Loucy (cell line): ENCODE data around the gene LTBP1.

Experiments used
- H2AFZ ChIP-seq: fragments of 200-600 bp; sonication (generic); 2 replicates; pipeline ENCODE4 v1.6.0; 2016; ENCODE audit warnings: antibody characterized with exemption, mild to moderate bottlenecking, low read length, moderate library complexity
- H3F3A ChIP-seq: fragments of 200-600 bp; 2 replicates; pipeline ENCODE4 v1.6.0; 2016; ENCODE audit warnings: antibody characterized with exemption, low read depth, mild to moderate bottlenecking
- H3K27me3 ChIP-seq: fragments of 200-600 bp; sonication (generic); 2 replicates; pipeline ENCODE4 v1.6.1; 2014; ENCODE audit warnings: low read length, mild to moderate bottlenecking; ENCODE audit not compliant: insufficient read depth, poor library complexity, severe bottlenecking
- H3K36me3 ChIP-seq: fragments of 200-600 bp; sonication (generic); 2 replicates; pipeline ENCODE4 v1.6.1; 2016; ENCODE audit warnings: low read length; ENCODE audit not compliant: insufficient read depth
- H3K4me1 ChIP-seq: fragments of 200-600 bp; sonication (generic); 2 replicates; pipeline ENCODE4 v1.5.1; 2014; ENCODE audit warnings: low read length, mild to moderate bottlenecking; ENCODE audit not compliant: insufficient read depth, poor library complexity, severe bottlenecking
- H3K4me2 ChIP-seq: fragments of 200-600 bp; sonication (generic); 2 replicates; pipeline ENCODE4 v1.6.0; 2014; ENCODE audit warnings: antibody characterized with exemption, low read length, low read depth, mild to moderate bottlenecking; ENCODE audit not compliant: poor library complexity, severe bottlenecking
- H3K4me3 ChIP-seq: fragments of 200-600 bp; sonication (generic); 2 replicates; pipeline ENCODE4 v1.5.1; 2014; ENCODE audit warnings: low read length, mild to moderate bottlenecking, mixed read lengths; ENCODE audit not compliant: poor library complexity, severe bottlenecking
- H3K79me2 ChIP-seq: fragments of 200-600 bp; sonication (generic); 2 replicates; pipeline ENCODE4 v1.6.1; 2014; ENCODE audit warnings: low read length; ENCODE audit not compliant: insufficient read depth
- H3K9ac ChIP-seq: fragments of 200-600 bp; sonication (generic); 2 replicates; pipeline ENCODE4 v1.6.0; 2014; ENCODE audit warnings: mild to moderate bottlenecking, low read depth, low read length, moderate library complexity; ENCODE audit not compliant: poor library complexity, severe bottlenecking
- H3K9me2 ChIP-seq: fragments of 200-600 bp; sonication (generic); replicated peaks from 2 replicates; pipeline ENCODE4 v1.6.1; 2016; ENCODE audit warnings: low read depth, low read length, mixed read lengths
- H3K9me3 ChIP-seq: fragments of 200-600 bp; sonication (generic); 2 replicates; pipeline ENCODE4 v1.6.1; 2014; ENCODE audit warnings: mild to moderate bottlenecking, antibody characterized with exemption, low read length, low read depth; ENCODE audit not compliant: insufficient read depth
- H4K20me1 ChIP-seq: fragments of 200-600 bp; sonication (generic); 2 replicates; pipeline ENCODE4 v1.6.0; 2014; ENCODE audit warnings: antibody characterized with exemption, low read length, mild to moderate bottlenecking; ENCODE audit not compliant: insufficient read depth, poor library complexity, severe bottlenecking
- EZH2phosphoT487 ChIP-seq: fragments of 200-600 bp; IDR thresholded peaks from 2 replicates; pipeline ENCODE4 v1.6.1; 2018; ENCODE audit warnings: antibody characterized with exemption, mild to moderate bottlenecking, moderate library complexity, borderline replicate concordance
- TF ChIP-seq, protein P1 (sequence below): fragments of 200-600 bp; sonication (generic); conservative IDR thresholded peaks from 2 replicates; pipeline ENCODE4 v1.5.1; 2014; ENCODE audit warnings: mild to moderate bottlenecking, antibody characterized with exemption, low read length

The LTBP1 gene

DNA sequence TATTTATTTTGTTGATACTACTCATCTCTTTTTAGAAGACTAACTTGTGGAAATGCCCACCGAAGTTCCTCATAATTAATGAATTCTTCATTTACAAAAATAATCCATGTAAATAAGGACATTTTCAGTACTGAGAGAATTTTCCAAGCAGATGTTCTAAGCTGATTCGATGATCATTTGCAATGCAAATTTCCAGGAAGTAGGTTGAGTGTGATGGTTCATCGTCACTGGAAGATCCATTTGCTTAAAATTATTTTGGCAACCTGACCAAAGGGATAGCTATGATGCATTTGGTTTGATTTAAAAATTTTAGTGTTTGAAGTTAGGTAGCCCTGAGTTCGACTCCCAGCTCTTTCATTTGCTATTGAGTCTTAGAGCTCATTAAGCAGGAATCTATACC, 272.4 kb downstream of the LTBP1 start:
- no peaks in the 10 kb centered on the region for H4K20me1 ChIP-seq
- H3K4me1 ChIP-seq = peaks cover 71% of the 10 kb centered on the region
- H3K9me3 ChIP-seq = no peaks in the 10 kb centered on the region
- no peak for TF ChIP-seq EZH2phosphoT487
- TF ChIP-seq, protein P1, sequence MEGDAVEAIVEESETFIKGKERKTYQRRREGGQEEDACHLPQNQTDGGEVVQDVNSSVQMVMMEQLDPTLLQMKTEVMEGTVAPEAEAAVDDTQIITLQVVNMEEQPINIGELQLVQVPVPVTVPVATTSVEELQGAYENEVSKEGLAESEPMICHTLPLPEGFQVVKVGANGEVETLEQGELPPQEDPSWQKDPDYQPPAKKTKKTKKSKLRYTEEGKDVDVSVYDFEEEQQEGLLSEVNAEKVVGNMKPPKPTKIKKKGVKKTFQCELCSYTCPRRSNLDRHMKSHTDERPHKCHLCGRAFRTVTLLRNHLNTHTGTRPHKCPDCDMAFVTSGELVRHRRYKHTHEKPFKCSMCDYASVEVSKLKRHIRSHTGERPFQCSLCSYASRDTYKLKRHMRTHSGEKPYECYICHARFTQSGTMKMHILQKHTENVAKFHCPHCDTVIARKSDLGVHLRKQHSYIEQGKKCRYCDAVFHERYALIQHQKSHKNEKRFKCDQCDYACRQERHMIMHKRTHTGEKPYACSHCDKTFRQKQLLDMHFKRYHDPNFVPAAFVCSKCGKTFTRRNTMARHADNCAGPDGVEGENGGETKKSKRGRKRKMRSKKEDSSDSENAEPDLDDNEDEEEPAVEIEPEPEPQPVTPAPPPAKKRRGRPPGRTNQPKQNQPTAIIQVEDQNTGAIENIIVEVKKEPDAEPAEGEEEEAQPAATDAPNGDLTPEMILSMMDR = no peak
- H3K79me2 ChIP-seq = no peaks in the 10 kb centered on the region
- H3K36me3 ChIP-seq = no peaks in the 10 kb centered on the region
- no peak overlapping the region for H3K4me3 ChIP-seq
- no peak overlapping the region for H3K4me2 ChIP-seq
- no peak overlapping the region for H3K9ac ChIP-seq
- no peaks in the 10 kb centered on the region for H3K9me2 ChIP-seq
- H3F3A ChIP-seq = 0 out of 2 replicates have a peak, but pooled peaks cover 3% of the 10 kb centered on the region
- H2AFZ ChIP-seq = no peak overlapping the region
- no peaks in the 10 kb centered on the region for H3K27me3 ChIP-seq

DNA sequence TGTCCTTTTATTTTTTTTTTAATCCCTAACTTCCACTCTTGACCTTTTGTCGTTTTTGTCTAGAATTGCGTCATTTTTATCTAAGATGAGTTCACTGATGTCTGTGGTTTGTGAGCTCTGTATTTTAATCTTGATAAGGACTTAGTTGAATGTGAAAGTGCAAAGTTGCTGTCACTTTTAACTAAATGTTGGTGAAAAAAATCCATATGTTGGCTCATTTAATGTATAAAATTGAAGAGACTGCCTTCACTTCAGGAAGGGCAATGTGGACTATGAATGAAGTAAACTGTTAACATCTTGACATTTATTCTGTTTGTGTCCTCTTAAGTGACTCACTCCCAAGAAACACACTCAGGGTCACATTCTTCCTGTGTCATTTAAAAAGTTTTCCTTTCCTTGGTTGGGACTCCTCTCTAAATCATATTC, 273.1 kb downstream of the LTBP1 start:
- Histone ChIP-seq H4K20me1 (no peaks in the 10 kb centered on the region), H3K9ac (peak overlapping the region; percentile 26), H3K4me1 (peaks cover 63% of the 10 kb centered on the region), H2AFZ (no peak overlapping the region), H3F3A (0 out of 2 replicates have a peak, but pooled peaks cover 2% of the 10 kb centered on the region), H3K4me2 (peak overlapping the region; percentile 33), H3K4me3 (no peak overlapping the region), H3K79me2 (no peaks in the 10 kb centered on the region), H3K36me3 (no peaks in the 10 kb centered on the region), H3K9me2 (no peaks in the 10 kb centered on the region), H3K9me3 (no peaks in the 10 kb centered on the region), H3K27me3 (no peaks in the 10 kb centered on the region)
- TF ChIP-seq, protein P1 = no peak
- no peak for TF ChIP-seq EZH2phosphoT487

DNA sequence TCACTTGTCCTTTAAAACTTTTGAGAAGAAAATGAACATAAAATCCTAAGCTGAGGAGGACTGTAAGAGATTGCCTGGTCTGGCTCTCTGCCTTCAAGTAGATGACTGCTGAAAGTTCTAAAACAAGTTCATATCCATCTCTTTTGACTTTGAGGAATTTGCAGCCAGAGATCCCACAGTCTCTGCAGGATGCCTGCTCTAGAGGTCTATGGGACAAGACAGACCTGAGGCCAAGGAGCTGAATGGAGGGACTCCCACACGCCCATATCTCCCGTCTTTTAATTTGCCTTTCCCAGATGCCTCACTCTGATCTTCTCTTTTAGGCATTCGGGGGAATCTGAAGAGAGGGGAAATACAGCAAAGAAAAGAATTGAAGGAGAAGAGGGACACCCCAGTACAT, 273.8 kb downstream of the LTBP1 start:
- H3K9me2 ChIP-seq = no peaks in the 10 kb centered on the region
- H3K27me3 ChIP-seq = no peaks in the 10 kb centered on the region
- no peak for TF ChIP-seq EZH2phosphoT487
- TF ChIP-seq, protein P1 = no peak
- no peaks in the 10 kb centered on the region for H3K79me2 ChIP-seq
- H4K20me1 ChIP-seq = no peaks in the 10 kb centered on the region
- no peaks in the 10 kb centered on the region for H3F3A ChIP-seq
- peaks cover 58% of the 10 kb centered on the region for H3K4me1 ChIP-seq
- H2AFZ ChIP-seq = no peak overlapping the region; the same call in 1 of the 2 replicates
- no peak overlapping the region for H3K4me3 ChIP-seq
- H3K9ac ChIP-seq = peak overlapping the region; percentile 26
- peak overlapping the region; percentile 33 for H3K4me2 ChIP-seq
- peaks cover under 1% of the 10 kb centered on the region; the same call in 1 of the 2 replicates for H3K9me3 ChIP-seq
- H3K36me3 ChIP-seq = no peaks in the 10 kb centered on the region
